Stimulated activated naive CD8-positive, alpha-beta T cell treated with anti-CD3 and anti-CD28 coated beads, Interleukin-15, Interleukin-2, amounts not matched to agents 100 U/mL and 50 U/mL, for 24 hours (primary cell): ENCODE data around the gene FAM120C.

Source experiments
- ATAC-seq: fragments of 150-1000 bp; cut with Tn5 transposase; one replicate; pipeline ENCODE4 v1.10.0; 2021
- DNase-seq: peaks from one replicate; pipeline ENCODE4 v3.0.0; 2021

Gene FAM120C

DNA sequence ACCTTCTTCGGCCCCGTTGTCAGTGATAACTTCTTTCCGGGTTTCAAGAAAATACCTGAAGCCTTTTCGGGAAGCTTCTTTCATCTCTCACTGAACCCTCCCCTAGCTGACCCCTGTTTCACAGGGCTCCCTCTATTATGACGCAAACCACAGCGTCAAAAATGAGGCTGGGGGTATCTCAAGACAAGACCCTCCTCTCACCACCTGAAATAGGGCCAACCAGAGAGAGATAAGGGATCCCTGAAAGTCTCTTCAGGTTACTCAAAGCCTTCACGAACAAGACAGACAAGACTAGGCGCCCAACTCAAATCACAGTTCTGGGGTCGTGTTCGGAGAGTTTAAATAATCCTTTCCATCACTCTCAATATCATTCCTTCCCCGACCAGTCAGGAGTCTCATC lies 140.0 kb downstream of the FAM120C start:
- no peak for DNase-seq
- no peak for ATAC-seq

GRCh38 chrX:54042609-54043021 lies 140.4 kb downstream of the FAM120C start:
- no peak for ATAC-seq

GRCh38 chrX:54030329-54030728 lies 152.7 kb downstream of the FAM120C start:
- ATAC-seq (no peak), DNase-seq (no peak)

More at GRCh38 chrX:54042609-54043021, 140.4 kb downstream of the FAM120C start:
- peak; percentile 40 for DNase-seq

- ATAC-seq = no peak
- DNase-seq = no peak
These were observed 153.4 kb downstream of the FAM120C start for GRCh38 chrX:54029529-54030143.

DNA sequence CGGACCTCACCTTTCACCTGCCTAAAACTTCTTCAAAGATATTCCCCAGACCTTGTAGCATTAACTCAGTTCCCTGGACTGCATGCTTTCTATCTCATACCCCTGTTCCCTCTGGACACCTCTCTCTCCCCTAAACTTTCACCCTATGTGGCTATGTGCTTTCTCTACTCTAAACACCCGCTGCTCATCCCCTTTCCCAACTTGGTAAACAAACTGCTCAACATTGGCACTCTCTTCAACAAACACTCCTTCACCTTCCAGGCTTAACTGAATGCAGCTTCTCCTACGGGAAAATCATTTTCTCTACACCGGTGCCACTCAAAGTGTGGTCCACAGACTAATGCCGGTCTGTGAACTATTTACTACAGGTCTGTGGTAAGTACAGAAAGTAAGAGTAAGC lies 158.7 kb downstream of the FAM120C start:
- DNase-seq = no peak
- no peak for ATAC-seq
